ENCODE measurements around the gene RB1.
A peak's percentile ranks its signal among the peaks of the same experiment; 100 is the strongest.
"Not testable (repeated sequence)": the region's sequence is repeated elsewhere in the genome, so short reads cannot be mapped to it uniquely, and the experiment has no call there.

The RB1 gene

GRCh38 chr13:48436661-48437288 is 133.2 kb downstream of the RB1 start:
- peaks cover 6% of the 10 kb centered on the region for H3K36me3 Mint-ChIP-seq
- H3K4me1 Mint-ChIP-seq: peaks cover 55% of the 10 kb centered on the region
- H3K27ac Mint-ChIP-seq: peak overlapping the region; percentile 76
- no peaks in the 10 kb centered on the region for H3K9me3 Mint-ChIP-seq
- no peak overlapping the region for H3K4me3 Mint-ChIP-seq
- no peaks in the 10 kb centered on the region for H3K27me3 Mint-ChIP-seq

GRCh38 chr13:48437371-48437770 is 133.8 kb downstream of the RB1 start:
- Mint-ChIP-seq H3K27me3 (no peaks in the 10 kb centered on the region), H3K36me3 (peaks cover 6% of the 10 kb centered on the region), H3K9me3 (no peaks in the 10 kb centered on the region), H3K27ac (no peak overlapping the region), H3K4me3 (no peak overlapping the region), H3K4me1 (peaks cover 52% of the 10 kb centered on the region)

- H3K4me3 Mint-ChIP-seq: peak overlapping the region; percentile 24
- peak overlapping the region; percentile 63 for H3K27ac Mint-ChIP-seq
- no peaks in the 10 kb centered on the region for H3K27me3 Mint-ChIP-seq
These were observed 140.1 kb downstream of the RB1 start for GRCh38 chr13:48443442-48444208.

GRCh38 chr13:48446464-48446863 is 142.9 kb downstream of the RB1 start:
- Mint-ChIP-seq H3K4me1 (peaks cover 37% of the 10 kb centered on the region), H3K36me3 (peaks cover 12% of the 10 kb centered on the region), H3K27me3 (no peaks in the 10 kb centered on the region)

More at GRCh38 chr13:48443442-48444208, 140.1 kb downstream of the RB1 start:
- Mint-ChIP-seq H3K4me1 (peaks cover 26% of the 10 kb centered on the region), H3K36me3 (peaks cover 5% of the 10 kb centered on the region), H3K9me3 (no peaks in the 10 kb centered on the region)

GRCh38 chr13:48448285-48448958 is 144.9 kb downstream of the RB1 start:
- peaks cover 46% of the 10 kb centered on the region for H3K4me1 Mint-ChIP-seq
- H3K4me3 Mint-ChIP-seq: peak overlapping the region; percentile 71
- no peak overlapping the region for H3K27ac Mint-ChIP-seq
- H3K27me3 Mint-ChIP-seq: no peaks in the 10 kb centered on the region
- H3K9me3 Mint-ChIP-seq: peaks cover 6% of the 10 kb centered on the region
- H3K36me3 Mint-ChIP-seq: peaks cover 26% of the 10 kb centered on the region

More at GRCh38 chr13:48446464-48446863, 142.9 kb downstream of the RB1 start:
- no peak overlapping the region for H3K27ac Mint-ChIP-seq
- H3K9me3 Mint-ChIP-seq: peaks cover 6% of the 10 kb centered on the region
- no peak overlapping the region for H3K4me3 Mint-ChIP-seq

- Mint-ChIP-seq H3K4me1 (peaks cover 50% of the 10 kb centered on the region), H3K36me3 (peaks cover 30% of the 10 kb centered on the region), H3K4me3 (peak overlapping the region; percentile 71), H3K27ac (no peak overlapping the region), H3K27me3 (no peaks in the 10 kb centered on the region), H3K9me3 (peaks cover 6% of the 10 kb centered on the region)
These were observed 145.5 kb downstream of the RB1 start for GRCh38 chr13:48448959-48449614.

GRCh38 chr13:48449656-48450055 is 146.1 kb downstream of the RB1 start:
- Mint-ChIP-seq H3K4me1 (peaks cover 52% of the 10 kb centered on the region), H3K27me3 (no peaks in the 10 kb centered on the region), H3K36me3 (peaks cover 34% of the 10 kb centered on the region), H3K27ac (no peak overlapping the region), H3K9me3 (peaks cover 6% of the 10 kb centered on the region), H3K4me3 (no peak overlapping the region)

- H3K27ac Mint-ChIP-seq, H3K9me3 Mint-ChIP-seq, H3K4me3 Mint-ChIP-seq, H3K27me3 Mint-ChIP-seq: not testable (repeated sequence)
- Mint-ChIP-seq H3K36me3 (peaks cover 40% of the 10 kb centered on the region), H3K4me1 (peaks cover 55% of the 10 kb centered on the region)
These were observed 147.6 kb downstream of the RB1 start for GRCh38 chr13:48451196-48451595.

- H3K27me3 Mint-ChIP-seq: no peaks in the 10 kb centered on the region
- peaks cover 50% of the 10 kb centered on the region for H3K36me3 Mint-ChIP-seq
- H3K9me3 Mint-ChIP-seq: no peaks in the 10 kb centered on the region
- H3K27ac Mint-ChIP-seq: no peak overlapping the region
- peaks cover 23% of the 10 kb centered on the region for H3K4me1 Mint-ChIP-seq
- no peak overlapping the region for H3K4me3 Mint-ChIP-seq
These were observed 153.0 kb downstream of the RB1 start for GRCh38 chr13:48456546-48456945.

- peaks cover 14% of the 10 kb centered on the region for H3K4me1 Mint-ChIP-seq
- H3K27me3 Mint-ChIP-seq: no peaks in the 10 kb centered on the region
- H3K36me3 Mint-ChIP-seq: peaks cover 43% of the 10 kb centered on the region
- no peak overlapping the region for H3K4me3 Mint-ChIP-seq
- no peaks in the 10 kb centered on the region for H3K9me3 Mint-ChIP-seq
- H3K27ac Mint-ChIP-seq: no peak overlapping the region
These were observed 154.2 kb downstream of the RB1 start for GRCh38 chr13:48457578-48458242.

- no peaks in the 10 kb centered on the region for H3K9me3 Mint-ChIP-seq
- H3K4me3 Mint-ChIP-seq: no peak overlapping the region
- no peak overlapping the region for H3K27ac Mint-ChIP-seq
- H3K4me1 Mint-ChIP-seq: no peaks in the 10 kb centered on the region
- no peaks in the 10 kb centered on the region for H3K27me3 Mint-ChIP-seq
- H3K36me3 Mint-ChIP-seq: peaks cover 6% of the 10 kb centered on the region
These were observed 171.7 kb downstream of the RB1 start for GRCh38 chr13:48475230-48475629.

- no peaks in the 10 kb centered on the region for H3K27me3 Mint-ChIP-seq
- no peaks in the 10 kb centered on the region for H3K9me3 Mint-ChIP-seq
- H3K36me3 Mint-ChIP-seq: peaks cover 6% of the 10 kb centered on the region
- H3K4me3 Mint-ChIP-seq: no peak overlapping the region
- no peaks in the 10 kb centered on the region for H3K4me1 Mint-ChIP-seq
- no peak overlapping the region for H3K27ac Mint-ChIP-seq
These were observed 172.7 kb downstream of the RB1 start for GRCh38 chr13:48476215-48476614.

- H3K4me3 Mint-ChIP-seq: no peak overlapping the region
- no peaks in the 10 kb centered on the region for H3K27me3 Mint-ChIP-seq
- peaks cover 6% of the 10 kb centered on the region for H3K36me3 Mint-ChIP-seq
- no peak overlapping the region for H3K27ac Mint-ChIP-seq
- H3K4me1 Mint-ChIP-seq: no peaks in the 10 kb centered on the region
- no peaks in the 10 kb centered on the region for H3K9me3 Mint-ChIP-seq
These were observed 173.1 kb downstream of the RB1 start for GRCh38 chr13:48476686-48477085.

GRCh38 chr13:48477191-48477855 is 173.8 kb downstream of the RB1 start:
- Mint-ChIP-seq H3K4me1 (peaks cover 1% of the 10 kb centered on the region), H3K4me3 (no peak overlapping the region), H3K27me3 (no peaks in the 10 kb centered on the region), H3K36me3 (peaks cover 6% of the 10 kb centered on the region), H3K27ac (no peak overlapping the region), H3K9me3 (no peaks in the 10 kb centered on the region)

GRCh38 chr13:48478391-48478790 is 174.8 kb downstream of the RB1 start:
- Mint-ChIP-seq H3K36me3 (peaks cover 10% of the 10 kb centered on the region), H3K4me1 (peaks cover 8% of the 10 kb centered on the region), H3K27me3 (no peaks in the 10 kb centered on the region), H3K9me3 (no peaks in the 10 kb centered on the region), H3K4me3 (no peak overlapping the region), H3K27ac (no peak overlapping the region)
